GM18505 (cell line): ENCODE measurements around the gene DPT.
"Not testable (repeated sequence)": the region's sequence is repeated elsewhere in the genome, so short reads cannot be mapped to it uniquely, and the experiment has no call there.

Source experiments
- ATAC-seq: cut with Tn5 transposase; IDR thresholded peaks from one replicate; pipeline ENCODE4 v1.9.1; 2021; ENCODE audit not compliant: unreplicated experiment
- POLR2A ChIP-seq: IDR thresholded peaks from 4 replicates; pipeline ENCODE4 v1.6.1; 2011; ENCODE audit warnings: borderline replicate concordance; ENCODE audit not compliant: insufficient read depth, insufficient read length; ENCODE audit errors: extremely low read depth

Gene DPT

GRCh38 chr1:168728473-168729404 is at the start of gene DPT:
TSS of gene DPT (minus strand) at chr1:168729206. CDS start at chr1:168729174, 32 bp downstream.
- TF ChIP-seq POLR2A = no peak
- ATAC-seq = no peak

- ATAC-seq = no peak
- no peak for TF ChIP-seq POLR2A
Measured at GRCh38 chr1:168775366-168775765, 46.4 kb upstream of the DPT start.

GRCh38 chr1:168774241-168774640 is 45.2 kb upstream of the DPT start:
- TF ChIP-seq POLR2A = no peak
- no peak for ATAC-seq

GRCh38 chr1:168772428-168773060 is 43.5 kb upstream of the DPT start:
- no peak for TF ChIP-seq POLR2A

GRCh38 chr1:168771104-168771630 is 42.2 kb upstream of the DPT start:
- no peak for ATAC-seq
- no peak for TF ChIP-seq POLR2A

More at GRCh38 chr1:168772428-168773060, 43.5 kb upstream of the DPT start:
- ATAC-seq = no peak

- ATAC-seq = not testable (repeated sequence)
Measured at GRCh38 chr1:168769893-168770292, 40.9 kb upstream of the DPT start.

- no peak for TF ChIP-seq POLR2A
- no peak for ATAC-seq
Measured at GRCh38 chr1:168767894-168768584, 39.0 kb upstream of the DPT start.

GRCh38 chr1:168766568-168766967 is 37.6 kb upstream of the DPT start:
- no peak for TF ChIP-seq POLR2A
- ATAC-seq = no peak

GRCh38 chr1:168763031-168763430 is 34.0 kb upstream of the DPT start:
- ATAC-seq = no peak
- TF ChIP-seq POLR2A = no peak

- ATAC-seq = no peak
- TF ChIP-seq POLR2A = no peak
Measured at GRCh38 chr1:168762473-168762872, 33.5 kb upstream of the DPT start.

- no peak for TF ChIP-seq POLR2A
- ATAC-seq = no peak
Measured at GRCh38 chr1:168760781-168761180, 31.8 kb upstream of the DPT start.

GRCh38 chr1:168760241-168760640 is 31.2 kb upstream of the DPT start:
- TF ChIP-seq POLR2A = no peak
- ATAC-seq = no peak

- TF ChIP-seq POLR2A = no peak
- ATAC-seq = no peak
Measured at GRCh38 chr1:168759077-168759476, 30.1 kb upstream of the DPT start.
